Calu3 (cell line): ENCODE data around the gene SCUBE2. TPM values are rescaled to one million over a fixed set of nuclear protein-coding genes. Genes with fewer than 3 reads are reported as not detected.

Experiments used
- BruUV-seq: library from RNA; stranded (reverse); fragments of 400-500 nt; replicated peaks from 2 replicates; lab custom pipeline; 2021; lab: Mats Ljungman, UMichigan
- CTCF ChIA-PET: fragments of 300-600 bp; sonication (Branson Sonifier 250); formaldehyde crosslinking; loops from one replicate; lab custom pipeline; 2022; ENCODE audit warnings: antibody characterized with exemption; lab: Charles Lee
- DNase-seq: peaks from one replicate; pipeline ENCODE4 v3.0.0; 2022
- H3K27ac Mint-ChIP-seq: one replicate; pipeline ENCODE4 v1.8.0; 2022; ENCODE audit warnings: mixed read lengths; ENCODE audit not compliant: unreplicated experiment
- H3K27me3 Mint-ChIP-seq: one replicate; pipeline ENCODE4 v1.8.0; 2022; ENCODE audit warnings: mixed read lengths; ENCODE audit not compliant: unreplicated experiment
- H3K36me3 Mint-ChIP-seq: one replicate; pipeline ENCODE4 v1.8.0; 2022; ENCODE audit warnings: mild to moderate bottlenecking, moderate library complexity, mixed read lengths; ENCODE audit not compliant: insufficient read depth, unreplicated experiment
- H3K4me1 Mint-ChIP-seq: one replicate; pipeline ENCODE4 v1.8.0; 2022; ENCODE audit warnings: mild to moderate bottlenecking, low read depth, mixed read lengths; ENCODE audit not compliant: unreplicated experiment
- H3K4me3 Mint-ChIP-seq: one replicate; pipeline ENCODE4 v1.8.0; 2022; ENCODE audit warnings: mild to moderate bottlenecking, low read depth, moderate library complexity, mixed read lengths; ENCODE audit not compliant: unreplicated experiment
- H3K9me3 Mint-ChIP-seq: one replicate; pipeline ENCODE4 v1.8.0; 2022; ENCODE audit warnings: low read depth, mixed read lengths; ENCODE audit not compliant: unreplicated experiment
- CTCF ChIP-seq: fragments of 200-600 bp; IDR thresholded peaks from one replicate; pipeline ENCODE4 v1.8.0; 2022; ENCODE audit warnings: antibody characterized with exemption; ENCODE audit not compliant: unreplicated experiment
- intact Hi-C: fragments of 100-400 bp; cut with micrococcal nuclease; formaldehyde crosslinking; loops from one replicate; pipeline ENCODE4 v1.10.0; 2022; ENCODE audit not compliant: unreplicated experiment
- total RNA-seq: library from RNA; stranded (reverse); gene quantifications from 2 replicates; pipeline ENCODE4 v1.2.3, GENCODE V29; 2022

The SCUBE2 gene
- total RNA-seq, 1 experiment from 2014 or later, result not detected

- H3K27ac Mint-ChIP-seq, result no peak overlapping the region
- H3K4me3 Mint-ChIP-seq, result no peak overlapping the region
- peaks cover 29% of the 10 kb centered on the region for H3K27me3 Mint-ChIP-seq
- no peaks in the 10 kb centered on the region for H3K9me3 Mint-ChIP-seq
- CTCF ChIA-PET, result no interaction called here
- TF ChIP-seq CTCF, result no peak
- H3K4me1 Mint-ChIP-seq, result no peaks in the 10 kb centered on the region
- BruUV-seq, result no TSS peak
- peak; percentile 5 for DNase-seq
- intact Hi-C loops, result no loop called here
- H3K36me3 Mint-ChIP-seq, result no peaks in the 10 kb centered on the region
Observed at GRCh38 chr11:9060700-9061111, 30.7 kb downstream of the SCUBE2 start.

GRCh38 chr11:9059406-9059805 is 32.0 kb downstream of the SCUBE2 start:
- CTCF ChIA-PET, result no interaction called here
- no peak for TF ChIP-seq CTCF

DNA sequence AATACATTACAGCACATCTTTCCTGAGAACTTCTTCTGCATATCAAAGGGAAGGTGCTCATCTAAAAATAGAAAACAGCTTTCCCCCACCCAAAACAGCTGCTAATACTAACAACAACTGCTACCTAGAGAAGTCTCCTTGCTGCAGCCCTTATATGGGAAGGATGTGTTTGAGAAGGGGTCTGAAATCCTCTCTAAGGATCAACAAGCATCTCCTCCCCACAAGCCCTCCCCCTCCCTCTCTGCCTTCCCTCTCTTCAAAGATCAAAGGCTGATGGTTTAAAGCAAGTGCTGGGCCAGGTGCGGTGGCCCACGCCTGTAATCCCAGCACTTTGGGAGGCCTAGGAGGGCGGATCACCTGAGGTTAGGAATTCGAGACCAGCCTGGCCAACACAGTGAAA is 33.5 kb downstream of the SCUBE2 start:
- no peak overlapping the region for H3K27ac Mint-ChIP-seq
- no peaks in the 10 kb centered on the region for H3K9me3 Mint-ChIP-seq
- BruUV-seq, result no TSS peak
- H3K27me3 Mint-ChIP-seq, result peaks cover 13% of the 10 kb centered on the region
- H3K36me3 Mint-ChIP-seq, result no peaks in the 10 kb centered on the region
- H3K4me1 Mint-ChIP-seq, result no peaks in the 10 kb centered on the region
- CTCF ChIA-PET, result no interaction called here
- DNase-seq, result no peak
- TF ChIP-seq CTCF, result no peak
- no peak overlapping the region for H3K4me3 Mint-ChIP-seq
- intact Hi-C loops, result no loop called here

More at GRCh38 chr11:9059406-9059805, 32.0 kb downstream of the SCUBE2 start:
- no peaks in the 10 kb centered on the region for H3K36me3 Mint-ChIP-seq
- no TSS peak for BruUV-seq
- DNase-seq, result no peak
- H3K4me1 Mint-ChIP-seq, result no peaks in the 10 kb centered on the region
- no peak overlapping the region for H3K4me3 Mint-ChIP-seq
- intact Hi-C loops, result no loop called here
- H3K9me3 Mint-ChIP-seq, result no peaks in the 10 kb centered on the region
- H3K27me3 Mint-ChIP-seq, result peaks cover 19% of the 10 kb centered on the region
- no peak overlapping the region for H3K27ac Mint-ChIP-seq

- BruUV-seq, result no TSS peak
- intact Hi-C loops, result no loop called here
Observed at GRCh38 chr11:9057007-9057406, 34.4 kb downstream of the SCUBE2 start.

More at GRCh38 chr11:9057007-9057406, 34.4 kb downstream of the SCUBE2 start:
- peaks cover 5% of the 10 kb centered on the region for H3K27me3 Mint-ChIP-seq
- CTCF ChIA-PET, result no interaction called here
- H3K36me3 Mint-ChIP-seq, result no peaks in the 10 kb centered on the region
- DNase-seq, result no peak
- no peak for TF ChIP-seq CTCF
- H3K4me3 Mint-ChIP-seq, result no peak overlapping the region
- no peaks in the 10 kb centered on the region for H3K4me1 Mint-ChIP-seq
- H3K27ac Mint-ChIP-seq, result no peak overlapping the region
- H3K9me3 Mint-ChIP-seq, result no peaks in the 10 kb centered on the region
